ENCODE data around the gene TCEANC2. TPM values are rescaled to one million over a fixed set of nuclear protein-coding genes. Genes with fewer than 3 reads are reported as not detected.

Gene TCEANC2
- total and polyA plus RNA-seq, 12 donors = 1.3 to 12.5 (median 5.6) TPM

- intact Hi-C loops (cut with DNase I) = loop anchor here in 1 of 2 donors (5.0 kb wide), 1 partner anchor 554 kb away; no protein-coding TSS in a partner anchor
- no peak overlapping the region for H3K4me3 ChIP-seq
- H3K9me3 ChIP-seq (replicated peaks in 1 of 3) = no peaks in the 10 kb centered on the region
- H3K27ac ChIP-seq = peak overlapping the region in 3 of 5 donors; percentile 6 to 76 (median 60)
- H3K4me1 ChIP-seq (replicated peaks in 1 of 2) = peaks cover 12 to 29% of the 10 kb centered on the region in 2 donors
- DNase-seq = peak in 1 of 7 donors; percentile 67
- 43 to 64% (median 55%) methylated on average over 19 to 25 of the region's 25 CpGs for WGBS, 4 donors
- TF ChIP-seq CTCF (IDR thresholded peaks at IDR 0.05) = peak in 1 of 6 experiments; percentile 0
- TF ChIP-seq POLR2A (IDR thresholded peaks at IDR 0.05) = no peak
- H3K27me3 ChIP-seq = no peaks in the 10 kb centered on the region
- no peaks in the 10 kb centered on the region for H3K36me3 ChIP-seq (replicated peaks in 1 of 2)
Observed at GRCh38 chr1:54096227-54096876, 42.9 kb downstream of the TCEANC2 start.

- WGBS, 4 donors = 76 to 90% (median 80%) methylated on average over 7 of the region's 7 CpGs
Observed at GRCh38 chr1:54096877-54097240, 43.5 kb downstream of the TCEANC2 start.

DNA sequence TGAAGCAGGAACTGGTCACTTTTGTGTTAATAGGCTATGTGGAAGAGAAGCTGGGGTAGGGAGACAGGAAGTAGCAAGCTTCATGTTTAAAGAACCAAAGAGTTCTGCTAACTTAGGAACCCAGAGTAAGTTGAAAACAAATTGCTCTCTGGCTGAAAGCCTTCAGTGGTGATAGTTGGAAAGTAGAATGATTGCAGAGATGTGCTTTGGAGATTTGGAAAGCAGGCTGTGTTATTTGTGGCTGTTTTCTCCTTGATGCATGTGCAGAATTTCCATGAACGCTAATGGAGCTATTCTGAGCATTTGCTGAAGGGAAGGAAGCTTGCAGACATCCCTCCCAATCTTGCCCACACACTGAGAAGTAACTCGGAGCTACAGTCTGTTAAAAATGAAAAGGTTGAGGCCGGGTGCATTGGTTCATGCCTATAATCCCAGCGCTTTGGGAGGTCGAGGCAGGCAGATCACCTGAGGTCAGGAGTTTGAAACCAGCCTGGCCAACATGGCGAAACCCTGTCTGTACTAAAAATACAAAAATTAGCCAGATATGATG, 45.7 kb downstream of the TCEANC2 start:
- Histone ChIP-seq H3K36me3 (replicated peaks in 1 of 2) (no peaks in the 10 kb centered on the region), H3K4me3 (no peak overlapping the region), H3K27me3 (no peaks in the 10 kb centered on the region), H3K9me3 (replicated peaks in 1 of 3) (no peaks in the 10 kb centered on the region), H3K4me1 (replicated peaks in 1 of 2) (peaks cover 12 to 29% of the 10 kb centered on the region in 2 donors), H3K27ac (peak overlapping the region in 1 of 5 donors; percentile 1)
- intact Hi-C loops (cut with DNase I) = loop anchor here in 1 of 2 donors (5.0 kb wide), 1 partner anchor 557 kb away; no protein-coding TSS in a partner anchor
- DNase-seq = no peak
- TF ChIP-seq CTCF (IDR thresholded peaks at IDR 0.05) (no peak), POLR2A (IDR thresholded peaks at IDR 0.05) (no peak)
- 70 to 77% (median 74%) methylated on average over 6 of the region's 6 CpGs for WGBS, 4 donors

More at GRCh38 chr1:54096877-54097240, 43.5 kb downstream of the TCEANC2 start:
- Histone ChIP-seq H3K36me3 (replicated peaks in 1 of 2) (no peaks in the 10 kb centered on the region), H3K9me3 (replicated peaks in 1 of 3) (no peaks in the 10 kb centered on the region), H3K27ac (peak overlapping the region in 3 of 5 donors; percentile 6 to 76 (median 60)), H3K4me3 (no peak overlapping the region), H3K4me1 (replicated peaks in 1 of 2) (peaks cover 12 to 29% of the 10 kb centered on the region in 2 donors), H3K27me3 (no peaks in the 10 kb centered on the region)
- TF ChIP-seq POLR2A (IDR thresholded peaks at IDR 0.05) (no peak), CTCF (IDR thresholded peaks at IDR 0.05) (no peak)
- DNase-seq = no peak
- intact Hi-C loops (cut with DNase I) = loop anchor here in 1 of 2 donors (5.0 kb wide), 1 partner anchor 555 kb away; no protein-coding TSS in a partner anchor

DNA sequence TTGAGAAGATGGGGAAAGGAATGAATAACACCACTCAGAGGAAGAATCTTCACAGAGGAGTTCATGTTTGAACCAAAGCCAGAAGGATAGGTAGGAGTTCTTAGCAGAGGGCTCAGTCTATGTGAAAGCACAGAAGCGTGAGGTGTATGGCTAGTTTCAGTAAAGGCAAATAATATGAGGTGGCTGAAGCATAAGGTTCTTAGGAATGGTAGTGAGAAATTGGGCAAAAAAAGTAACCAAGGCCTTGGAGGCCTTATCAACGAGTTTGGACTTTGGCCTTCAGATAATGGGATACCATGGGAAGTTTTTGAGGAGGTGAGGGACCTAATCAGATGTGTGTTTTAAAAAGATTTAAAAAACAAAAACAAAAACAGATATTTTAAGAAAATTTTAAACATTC, 47.1 kb downstream of the TCEANC2 start:
- Histone ChIP-seq H3K27ac (no peak overlapping the region), H3K4me1 (replicated peaks in 1 of 2) (peaks cover 11 to 23% of the 10 kb centered on the region in 2 donors), H3K4me3 (no peak overlapping the region), H3K27me3 (no peaks in the 10 kb centered on the region), H3K9me3 (replicated peaks in 1 of 3) (no peaks in the 10 kb centered on the region), H3K36me3 (replicated peaks in 1 of 2) (no peaks in the 10 kb centered on the region)
- TF ChIP-seq POLR2A (IDR thresholded peaks at IDR 0.05) = no peak
- no peak for TF ChIP-seq CTCF (IDR thresholded peaks at IDR 0.05)
- no peak for DNase-seq
- WGBS, 4 donors = 43 to 77% (median 67%) methylated on average over 2 of the region's 2 CpGs
- intact Hi-C loops (cut with DNase I) = no loop called here
